Keratinocyte (primary cell): ENCODE results near the gene SLIT3.

Experiments
- EZH2 ChIP-seq: IDR thresholded peaks from one replicate; pipeline ENCODE4 v1.6.1; 2012; ENCODE audit warnings: inconsistent platforms, mild to moderate bottlenecking, low read length, moderate library complexity
- TF ChIP-seq, protein P1 (sequence below), 3 experiments: IDR thresholded peaks in 1 of 3; conservative IDR thresholded peaks in 1 of 3; optimal IDR thresholded peaks in 1 of 3; 2 replicates in 2 of 3; 3 replicates in 1 of 3; pipeline versions ENCODE3 to v1.5.1; 2011; ENCODE audit warnings: low read length in 3 of 3, mild to moderate bottlenecking in 3 of 3, moderate library complexity in 2 of 3, control low read depth in 1 of 3, inconsistent platforms in 1 of 3; ENCODE audit not compliant: insufficient read depth in 2 of 3; ENCODE audit errors: extremely low read depth in 1 of 3

DNA sequence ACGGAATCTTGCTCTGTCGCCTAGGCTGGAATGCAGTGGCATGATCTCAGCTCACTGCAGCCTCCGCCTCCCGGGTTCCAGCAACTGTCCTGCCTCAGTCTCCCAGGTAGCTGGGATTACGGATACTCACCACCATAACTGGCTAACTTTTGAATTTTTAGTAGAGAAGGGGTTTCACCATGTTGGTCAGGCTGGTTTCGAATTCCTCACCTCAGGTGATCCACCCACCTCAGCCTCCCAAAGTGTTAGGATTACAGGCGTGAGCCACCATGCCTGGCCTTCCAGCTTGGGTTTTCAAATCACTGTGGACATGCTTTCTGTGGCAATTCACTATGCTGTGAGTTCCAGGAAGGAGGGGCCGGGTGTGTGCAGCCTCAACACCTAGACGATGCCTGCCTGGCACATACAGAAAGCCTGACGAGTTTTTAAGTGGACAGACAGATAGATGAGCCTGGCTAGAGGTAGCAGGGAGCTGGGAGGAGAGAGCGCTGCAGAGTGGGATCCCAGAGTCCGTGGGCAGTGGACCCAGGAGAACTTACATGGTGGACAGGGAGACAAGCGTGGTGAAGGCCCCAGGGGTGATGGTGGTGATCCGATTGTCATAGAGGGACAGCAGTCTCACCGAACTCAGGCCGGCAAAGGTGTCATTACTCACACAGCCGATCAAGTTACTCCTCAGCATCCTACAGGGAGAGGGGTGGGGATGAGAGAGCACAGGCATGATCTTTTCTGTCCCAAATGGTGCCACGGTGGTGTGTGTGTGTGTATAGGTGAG lies 548.3 kb downstream of the SLIT3 start:
- TF ChIP-seq, protein P1, sequence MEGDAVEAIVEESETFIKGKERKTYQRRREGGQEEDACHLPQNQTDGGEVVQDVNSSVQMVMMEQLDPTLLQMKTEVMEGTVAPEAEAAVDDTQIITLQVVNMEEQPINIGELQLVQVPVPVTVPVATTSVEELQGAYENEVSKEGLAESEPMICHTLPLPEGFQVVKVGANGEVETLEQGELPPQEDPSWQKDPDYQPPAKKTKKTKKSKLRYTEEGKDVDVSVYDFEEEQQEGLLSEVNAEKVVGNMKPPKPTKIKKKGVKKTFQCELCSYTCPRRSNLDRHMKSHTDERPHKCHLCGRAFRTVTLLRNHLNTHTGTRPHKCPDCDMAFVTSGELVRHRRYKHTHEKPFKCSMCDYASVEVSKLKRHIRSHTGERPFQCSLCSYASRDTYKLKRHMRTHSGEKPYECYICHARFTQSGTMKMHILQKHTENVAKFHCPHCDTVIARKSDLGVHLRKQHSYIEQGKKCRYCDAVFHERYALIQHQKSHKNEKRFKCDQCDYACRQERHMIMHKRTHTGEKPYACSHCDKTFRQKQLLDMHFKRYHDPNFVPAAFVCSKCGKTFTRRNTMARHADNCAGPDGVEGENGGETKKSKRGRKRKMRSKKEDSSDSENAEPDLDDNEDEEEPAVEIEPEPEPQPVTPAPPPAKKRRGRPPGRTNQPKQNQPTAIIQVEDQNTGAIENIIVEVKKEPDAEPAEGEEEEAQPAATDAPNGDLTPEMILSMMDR (optimal IDR thresholded peaks at IDR 0.05 in 1 of 3, IDR thresholded peaks at IDR 0.05 in 1 of 3, conservative IDR thresholded peaks at IDR 0.05 in 1 of 3; ENCODE audit: extremely low read depth in 1 of 3, insufficient read depth in 2 of 3, low read length in 3 of 3) = no peak
- no peak for TF ChIP-seq EZH2
